Left lung (tissue), 10 donors: Measurements from ENCODE around the gene TFF3. TPM values are rescaled to one million over a fixed set of nuclear protein-coding genes. Genes with fewer than 3 reads are reported as not detected.

Experiments used
- ATAC-seq: fragments of 200-7000 bp; cut with Tn5 transposase; one replicate; pipeline ENCODE4 v1.9.1; 2020; ENCODE audit warnings: moderate library complexity
- DNase-seq, 4 donors: peaks; one replicate each; pipeline ENCODE4 v3.0.0-alpha.2; 2013 to 2020
- H3K27ac ChIP-seq, 2 donors: fragments of 200-600 bp; sonication (generic) in 1 of 2; one replicate each; pipeline versions ENCODE4 v1.5.0 to v1.8.0; 2020 to 2021
- H3K27me3 ChIP-seq, 2 donors: fragments of 200-600 bp; sonication (generic) in 1 of 2; one replicate each; pipeline versions ENCODE4 v1.5.0 to v1.8.0; 2020 to 2021
- H3K36me3 ChIP-seq, 2 donors: fragments of 200-600 bp; sonication (generic) in 1 of 2; one replicate each; pipeline versions ENCODE4 v1.5.0 to v1.8.0; 2020 to 2021
- H3K4me1 ChIP-seq, 2 donors: fragments of 200-600 bp; one replicate each; pipeline ENCODE4 v1.8.0; 2021
- H3K4me3 ChIP-seq, 2 donors: fragments of 200-600 bp; sonication (generic) in 1 of 2; one replicate each; pipeline versions ENCODE4 v1.5.0 to v1.8.0; 2020 to 2021; ENCODE audit warnings: mild to moderate bottlenecking in 1 of 2
- H3K9me3 ChIP-seq, 2 donors: fragments of 200-600 bp; sonication (generic) in 1 of 2; one replicate each; pipeline versions ENCODE4 v1.5.0 to v1.8.0; 2020 to 2021
- intact Hi-C, 2 donors: fragments of 100-400 bp; cut with DNase I; formaldehyde crosslinking; loops; one replicate each; pipeline versions ENCODE4 v1.11.2 to v1.14.2; 2022
- polyA plus RNA-seq, 6 donors: library from polyadenylated mRNA; unstranded; fragments of 120-200 nt; gene quantifications; one replicate each; pipeline ENCODE4 v1.2.1, GENCODE V29; 2013; ENCODE audit not compliant: insufficient read length in 6 of 6
- total RNA-seq, 2 donors: library from RNA; stranded (reverse); fragmentation: NEBNext Ultra II Directional; extraction: Animal tissue kit (Norgen Biotek cat#: 25700); gene quantifications; one replicate each; pipeline ENCODE4 v1.2.1, GENCODE V29; 2021
- TF ChIP-seq, protein P1 (sequence below), 2 donors: fragments of 200-600 bp; sonication (generic) in 1 of 2; IDR thresholded peaks; one replicate each; pipeline versions ENCODE4 v1.5.0 to v1.8.0; 2021; ENCODE audit warnings: antibody characterized with exemption in 2 of 2
- donor health status: DM: no; HTN: yes; CAD: no.
- donor health status: DM: no; HTN: no; CAD: no.

TFF3 gene
- total and polyA plus RNA-seq, 8 donors, result 5.5 to 20.0 (median 12.4) TPM

DNA sequence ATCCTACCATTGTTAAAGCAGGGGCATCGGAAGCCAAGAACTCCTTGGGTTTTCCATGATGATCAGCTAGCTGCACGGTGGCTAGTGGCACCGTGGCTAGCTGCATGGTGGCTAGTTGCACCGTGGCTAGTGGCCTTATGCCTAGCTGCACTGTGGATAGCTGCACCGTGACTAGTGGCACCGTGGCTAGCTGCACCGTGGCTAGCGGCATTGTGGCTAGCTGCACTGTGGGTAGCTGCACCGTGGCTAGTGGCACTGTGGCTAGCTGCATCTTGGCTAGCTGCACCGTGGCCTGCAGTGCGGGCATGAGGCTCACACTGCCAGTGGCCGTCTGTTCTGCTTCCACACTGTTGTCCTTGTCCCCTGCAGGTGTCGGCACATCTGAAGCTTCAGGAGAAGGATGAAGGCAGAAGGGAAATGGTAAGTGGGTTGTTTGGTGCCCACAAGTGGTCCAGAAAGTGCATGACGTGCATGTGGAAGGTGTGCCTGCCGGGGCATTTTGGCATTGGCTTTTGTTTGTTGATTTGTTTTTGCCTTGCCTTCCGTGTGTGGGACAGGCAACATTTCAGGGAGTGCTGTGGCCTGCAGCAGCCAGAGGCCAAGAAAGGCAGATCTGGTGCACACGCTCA lies 38.6 kb downstream of the TFF3 start:
- intact Hi-C loops, result no loop called here
- peaks cover 0 to 61% of the 10 kb centered on the region in 2 donors for H3K36me3 ChIP-seq

DNA sequence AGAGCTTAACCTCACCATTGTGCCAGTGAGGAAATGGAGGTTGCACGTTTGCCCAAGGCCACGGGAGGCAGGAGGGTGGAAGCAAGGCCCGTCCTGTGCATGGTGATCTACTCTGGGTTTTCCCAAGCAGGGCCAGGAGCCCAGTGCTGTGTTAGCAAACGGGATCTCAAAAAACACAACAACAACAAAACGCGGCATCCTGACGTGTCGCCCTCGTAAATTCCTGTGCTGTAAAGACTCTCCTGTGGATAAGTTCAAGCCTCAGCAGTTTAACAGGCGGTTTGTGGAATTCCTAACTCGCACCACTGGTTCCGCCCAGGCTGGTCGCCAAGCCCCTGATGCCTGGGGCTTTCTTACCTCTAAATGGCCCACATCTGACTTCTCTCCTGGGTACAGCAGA lies 39.1 kb downstream of the TFF3 start:
- Histone ChIP-seq H3K27ac (no peak overlapping the region), H3K9me3 (no peaks in the 10 kb centered on the region), H3K4me1 (no peaks in the 10 kb centered on the region), H3K36me3 (peaks cover 0 to 56% of the 10 kb centered on the region in 2 donors), H3K4me3 (no peak overlapping the region), H3K27me3 (no peaks in the 10 kb centered on the region)
- intact Hi-C loops, result no loop called here
- ATAC-seq, result no peak
- TF ChIP-seq, protein P1, sequence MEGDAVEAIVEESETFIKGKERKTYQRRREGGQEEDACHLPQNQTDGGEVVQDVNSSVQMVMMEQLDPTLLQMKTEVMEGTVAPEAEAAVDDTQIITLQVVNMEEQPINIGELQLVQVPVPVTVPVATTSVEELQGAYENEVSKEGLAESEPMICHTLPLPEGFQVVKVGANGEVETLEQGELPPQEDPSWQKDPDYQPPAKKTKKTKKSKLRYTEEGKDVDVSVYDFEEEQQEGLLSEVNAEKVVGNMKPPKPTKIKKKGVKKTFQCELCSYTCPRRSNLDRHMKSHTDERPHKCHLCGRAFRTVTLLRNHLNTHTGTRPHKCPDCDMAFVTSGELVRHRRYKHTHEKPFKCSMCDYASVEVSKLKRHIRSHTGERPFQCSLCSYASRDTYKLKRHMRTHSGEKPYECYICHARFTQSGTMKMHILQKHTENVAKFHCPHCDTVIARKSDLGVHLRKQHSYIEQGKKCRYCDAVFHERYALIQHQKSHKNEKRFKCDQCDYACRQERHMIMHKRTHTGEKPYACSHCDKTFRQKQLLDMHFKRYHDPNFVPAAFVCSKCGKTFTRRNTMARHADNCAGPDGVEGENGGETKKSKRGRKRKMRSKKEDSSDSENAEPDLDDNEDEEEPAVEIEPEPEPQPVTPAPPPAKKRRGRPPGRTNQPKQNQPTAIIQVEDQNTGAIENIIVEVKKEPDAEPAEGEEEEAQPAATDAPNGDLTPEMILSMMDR (IDR thresholded peaks at IDR 0.05), result no peak
- peak in 1 of 4 donors; percentile 19 for DNase-seq

More for the DNA sequence above, 38.6 kb downstream of the TFF3 start:
- ATAC-seq, result no peak
- TF ChIP-seq, protein P1 (IDR thresholded peaks at IDR 0.05), result no peak
- Histone ChIP-seq H3K4me3 (no peak overlapping the region), H3K9me3 (no peaks in the 10 kb centered on the region), H3K4me1 (no peaks in the 10 kb centered on the region), H3K27ac (no peak overlapping the region), H3K27me3 (no peaks in the 10 kb centered on the region)
- peak in 1 of 4 donors; percentile 49 for DNase-seq

DNA sequence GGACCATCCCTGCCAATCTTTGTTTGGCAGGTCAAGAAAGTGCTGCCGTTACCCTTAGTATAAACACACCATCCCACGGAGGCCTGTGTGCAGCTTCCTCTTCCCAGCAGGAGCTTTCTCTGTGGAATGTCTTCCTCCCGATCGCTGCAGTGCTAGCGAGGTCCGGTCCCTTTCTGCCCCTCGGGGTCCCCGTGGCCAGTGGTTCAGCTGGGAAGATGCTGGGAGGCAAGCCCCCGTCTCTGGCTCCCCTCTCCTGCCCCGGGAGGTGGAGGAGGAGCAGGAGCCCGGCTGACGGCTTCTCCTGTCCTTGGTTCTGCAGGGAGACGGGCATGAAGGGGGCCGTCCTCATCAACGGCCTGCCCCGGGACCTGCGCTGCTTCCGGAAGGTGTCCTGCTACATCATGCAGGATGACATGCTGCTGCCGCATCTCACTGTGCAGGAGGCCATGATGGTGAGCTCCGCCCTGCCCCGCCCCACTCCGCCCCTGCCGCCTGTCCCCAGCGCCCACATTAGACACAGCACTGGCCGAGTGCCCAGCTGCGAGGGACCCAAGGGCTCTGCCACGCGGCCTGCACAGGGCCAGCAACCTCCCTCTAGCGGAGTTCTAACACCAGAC lies 42.1 kb downstream of the TFF3 start:
- Histone ChIP-seq H3K27me3 (no peaks in the 10 kb centered on the region), H3K27ac (no peak overlapping the region), H3K4me1 (peaks cover 2 to 17% of the 10 kb centered on the region in 2 donors), H3K36me3 (peaks cover 0 to 34% of the 10 kb centered on the region in 2 donors), H3K4me3 (no peak overlapping the region), H3K9me3 (no peaks in the 10 kb centered on the region)
- TF ChIP-seq, protein P1 (IDR thresholded peaks at IDR 0.05), result no peak
- intact Hi-C loops, result no loop called here
- DNase-seq (peak in 1 of 4 donors; percentile 70), ATAC-seq (no peak)

DNA sequence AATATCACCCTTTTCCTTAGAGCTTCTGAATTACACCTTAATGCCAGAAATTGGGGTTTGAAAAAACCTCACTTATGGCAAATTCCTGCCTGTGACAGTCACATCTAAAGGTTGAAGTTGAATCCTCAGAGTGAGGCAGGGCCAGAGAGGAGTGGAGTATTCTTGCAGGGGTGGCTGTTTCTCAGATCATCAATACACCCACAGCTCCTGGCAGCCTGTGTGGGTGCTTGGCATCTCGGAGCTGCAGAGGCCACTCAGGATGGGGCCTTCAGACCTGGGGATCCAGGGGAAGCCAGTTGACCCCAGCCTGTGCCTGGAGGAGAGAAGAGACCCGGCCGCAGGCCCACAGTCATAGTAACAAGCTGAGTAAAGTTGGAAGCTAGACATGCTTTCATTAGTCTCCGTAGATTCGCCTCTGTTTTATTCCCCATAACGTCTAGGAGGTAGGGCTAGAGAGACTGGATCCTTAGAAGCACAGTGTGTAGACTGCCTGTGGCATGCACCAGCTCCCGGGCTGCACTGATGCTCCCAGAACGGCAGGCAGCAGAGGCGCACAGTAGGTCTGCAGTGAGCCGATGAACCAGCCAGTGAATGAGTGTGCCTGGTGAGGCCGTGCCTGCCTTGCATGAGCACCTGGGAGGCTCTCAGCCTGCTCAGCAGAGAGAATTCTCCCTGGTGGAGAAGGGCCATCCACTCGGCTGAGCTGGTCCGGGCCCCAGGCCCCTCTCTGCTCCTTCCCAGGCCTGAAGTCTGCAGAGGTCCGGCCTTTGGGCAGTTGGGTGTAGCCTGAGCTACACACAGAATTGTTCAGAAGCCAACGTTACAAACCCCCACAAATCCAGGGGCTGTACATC lies 42.9 kb downstream of the TFF3 start:
- no peaks in the 10 kb centered on the region for H3K27me3 ChIP-seq
- intact Hi-C loops, result no loop called here
- peaks cover 2 to 21% of the 10 kb centered on the region in 2 donors for H3K4me1 ChIP-seq
- H3K36me3 ChIP-seq, result peaks cover 0 to 34% of the 10 kb centered on the region in 2 donors
- TF ChIP-seq, protein P1 (IDR thresholded peaks at IDR 0.05), result no peak
- no peaks in the 10 kb centered on the region for H3K9me3 ChIP-seq
- no peak overlapping the region for H3K27ac ChIP-seq
- ATAC-seq (no peak), DNase-seq (peak in 1 of 4 donors; percentile 54)
- no peak overlapping the region for H3K4me3 ChIP-seq

DNA sequence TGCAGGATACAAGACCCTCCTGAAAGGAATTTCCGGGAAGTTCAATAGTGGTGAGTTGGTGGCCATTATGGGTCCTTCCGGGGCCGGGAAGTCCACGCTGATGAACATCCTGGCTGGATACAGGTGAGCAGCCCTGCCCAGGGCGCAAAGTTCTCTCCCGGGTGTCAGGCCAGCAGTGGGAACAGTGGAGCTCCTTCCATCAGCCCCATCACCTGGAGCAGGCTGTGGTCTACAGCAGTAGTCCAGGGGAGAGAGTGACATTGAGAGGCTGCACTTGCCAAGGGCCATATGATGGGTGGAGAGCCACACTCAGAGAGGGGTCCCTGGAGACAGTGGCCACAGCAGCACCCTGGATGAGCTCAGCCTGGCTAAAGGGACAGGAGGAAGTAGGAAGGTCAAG lies 44.1 kb downstream of the TFF3 start:
- H3K9me3 ChIP-seq, result no peaks in the 10 kb centered on the region
- TF ChIP-seq, protein P1 (IDR thresholded peaks at IDR 0.05), result no peak
- DNase-seq, result peak in 1 of 4 donors; percentile 28
- no peaks in the 10 kb centered on the region for H3K27me3 ChIP-seq
- peaks cover 0 to 26% of the 10 kb centered on the region in 2 donors for H3K36me3 ChIP-seq
- H3K27ac ChIP-seq, result no peak overlapping the region
- no peak overlapping the region for H3K4me3 ChIP-seq
- no peak for ATAC-seq
- intact Hi-C loops, result no loop called here
- peaks cover 2 to 31% of the 10 kb centered on the region in 2 donors for H3K4me1 ChIP-seq
